ENCODE measurements around the gene BTNL2.

BTNL2 gene

DNA sequence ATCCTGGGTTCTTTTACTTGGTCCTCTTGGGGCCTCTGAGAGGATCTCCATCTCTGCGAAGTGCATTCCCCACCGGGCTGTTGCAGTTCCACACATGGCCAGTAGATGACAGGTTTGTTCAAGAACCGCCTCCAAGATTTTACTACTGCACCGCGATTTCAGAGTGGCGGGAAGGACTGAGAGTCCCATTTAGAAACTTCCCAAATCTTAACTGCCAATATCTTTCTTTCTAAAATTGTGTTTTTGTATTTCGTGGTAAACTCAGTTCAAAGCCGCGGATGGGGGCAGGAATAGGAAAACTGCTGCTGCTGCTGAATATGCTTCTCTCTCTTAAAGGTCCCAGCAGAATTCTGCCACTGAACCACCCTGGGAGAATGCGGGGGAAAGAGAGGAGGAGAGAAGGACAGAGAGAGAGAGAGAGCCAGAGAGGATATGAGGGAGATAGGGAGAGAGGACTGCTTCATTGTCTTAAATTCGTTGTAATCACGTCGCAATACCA, 8.6 kb upstream of the BTNL2 start:
- DNase-seq (ENCODE audit: low spot score): peak; percentile 77

DNA sequence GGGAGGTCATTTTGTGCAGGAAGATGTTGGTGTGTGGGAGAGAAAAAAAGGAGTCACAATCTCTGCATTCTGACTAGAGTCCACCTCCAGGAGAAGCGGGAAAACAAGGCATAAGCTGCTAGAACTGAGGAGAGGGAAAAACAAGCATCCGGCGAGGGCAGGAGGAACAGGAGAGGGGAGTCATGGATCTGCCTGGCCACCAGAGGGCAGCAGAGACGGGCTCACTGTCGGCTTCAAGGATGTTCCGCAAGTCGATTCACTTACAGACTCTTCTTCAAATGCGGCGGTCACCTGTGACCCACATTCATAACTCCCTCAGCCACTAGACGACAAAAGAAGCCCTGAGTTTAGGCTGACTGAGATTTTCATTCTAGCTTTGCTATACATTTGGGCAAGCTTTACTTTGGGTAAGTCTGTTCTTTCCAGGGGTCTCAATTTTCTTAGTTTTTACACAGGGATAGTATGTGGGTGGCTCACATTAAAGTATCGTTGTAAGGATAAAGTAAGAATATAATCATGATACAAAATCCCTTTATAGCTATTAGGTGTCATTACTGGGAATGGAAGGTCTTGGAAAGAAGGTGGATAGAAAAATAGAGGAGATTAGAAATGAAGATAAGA, 6.6 kb upstream of the BTNL2 start:
- DNase-seq (ENCODE audit: low spot score): peak; percentile 86

DNA sequence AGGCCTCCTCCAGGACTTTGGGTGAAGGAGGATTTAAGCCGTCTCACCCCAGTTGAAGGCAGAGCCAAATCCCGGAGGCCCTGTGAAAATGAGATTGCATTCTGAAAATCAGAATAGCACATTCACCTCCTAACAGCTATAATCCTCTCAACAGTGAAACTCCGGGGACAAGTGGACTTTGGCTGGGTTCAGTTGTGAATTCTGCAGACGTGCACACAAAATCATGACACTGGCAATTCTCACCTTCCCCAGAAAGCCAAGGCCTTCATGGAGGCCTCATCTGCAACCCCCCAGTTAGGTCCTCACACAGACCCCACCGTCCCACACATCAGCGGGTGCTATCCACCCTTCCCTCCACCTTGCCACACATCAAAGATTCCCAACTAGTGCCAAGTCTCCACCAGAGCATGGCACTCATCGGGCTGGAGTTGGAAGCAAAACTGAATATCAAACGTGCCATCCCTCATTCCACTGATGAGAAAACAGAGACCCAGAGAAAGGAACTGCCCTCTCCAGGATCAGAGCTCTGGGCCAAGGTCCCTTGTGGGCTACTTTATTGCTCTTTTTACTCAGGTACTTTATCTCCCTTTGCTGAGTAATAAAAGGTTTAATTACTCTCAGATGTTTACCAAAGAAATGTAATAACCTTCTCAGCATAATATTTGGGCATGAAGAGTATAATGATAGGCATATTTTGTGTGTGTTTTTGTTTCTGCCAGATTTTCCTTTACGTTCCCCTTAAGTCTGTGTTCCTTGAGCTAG, 4.8 kb upstream of the BTNL2 start:
- no peak for DNase-seq (ENCODE audit: low spot score)

DNA sequence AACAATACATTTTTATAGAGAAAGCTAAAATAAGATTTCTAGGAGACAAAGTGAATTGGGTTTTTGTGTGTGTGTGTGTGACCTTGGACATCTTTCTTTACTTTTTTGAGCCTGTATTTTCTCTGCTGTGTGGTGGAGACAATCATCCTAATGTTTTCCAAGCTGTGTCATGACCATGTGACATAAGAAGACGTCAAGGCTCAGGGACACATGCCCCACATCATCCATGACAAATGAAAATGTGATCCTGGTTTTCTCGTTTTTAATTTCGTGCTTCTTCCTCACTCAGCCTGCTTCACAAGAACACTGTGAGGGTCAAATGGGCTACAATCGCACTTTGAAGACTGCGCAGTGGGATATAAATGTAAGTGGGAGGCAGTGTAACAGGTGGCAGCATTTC, 3.9 kb upstream of the BTNL2 start:
- no peak for DNase-seq (ENCODE audit: low spot score)

DNA sequence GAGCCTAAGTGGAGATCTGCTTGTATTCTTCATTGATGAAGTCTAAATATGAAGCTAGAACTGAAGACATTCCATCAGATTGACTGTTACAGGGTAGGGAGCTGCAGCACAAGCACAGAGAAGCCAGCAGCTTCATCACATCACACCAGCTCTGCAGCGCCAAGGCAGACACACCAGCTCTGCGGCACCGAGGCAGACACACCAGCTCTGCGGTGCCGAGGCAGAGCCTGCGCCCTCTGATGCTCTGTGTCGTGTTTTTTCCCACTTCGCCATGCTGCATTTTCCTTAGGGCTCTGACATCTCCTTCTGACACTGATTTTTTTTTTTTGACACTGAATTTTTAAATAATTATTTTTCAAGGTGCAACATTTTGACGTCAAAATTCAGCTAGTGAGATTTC, 784 bp downstream of the BTNL2 start:
- DNase-seq (ENCODE audit: low spot score): no peak

DNA sequence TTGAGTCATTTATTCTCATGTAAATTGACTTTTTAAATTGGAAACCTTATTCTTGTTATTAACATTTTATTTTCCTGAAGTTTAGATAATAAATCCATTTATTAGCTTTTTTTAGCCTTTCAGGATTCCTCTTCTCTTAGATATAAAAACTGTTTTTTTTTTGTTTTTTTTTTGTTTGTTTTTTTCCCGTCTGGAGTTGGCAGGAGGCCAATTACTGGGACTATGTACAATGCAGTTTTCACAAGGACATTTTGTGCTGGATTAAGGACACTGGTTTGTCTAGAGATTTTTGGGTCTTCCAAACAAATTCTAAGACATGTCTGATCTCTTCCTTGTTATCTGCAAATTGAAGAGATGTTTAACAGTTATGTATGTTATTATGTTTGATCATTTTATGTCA, 1.3 kb downstream of the BTNL2 start:
- DNase-seq (ENCODE audit: low spot score): no peak

DNA sequence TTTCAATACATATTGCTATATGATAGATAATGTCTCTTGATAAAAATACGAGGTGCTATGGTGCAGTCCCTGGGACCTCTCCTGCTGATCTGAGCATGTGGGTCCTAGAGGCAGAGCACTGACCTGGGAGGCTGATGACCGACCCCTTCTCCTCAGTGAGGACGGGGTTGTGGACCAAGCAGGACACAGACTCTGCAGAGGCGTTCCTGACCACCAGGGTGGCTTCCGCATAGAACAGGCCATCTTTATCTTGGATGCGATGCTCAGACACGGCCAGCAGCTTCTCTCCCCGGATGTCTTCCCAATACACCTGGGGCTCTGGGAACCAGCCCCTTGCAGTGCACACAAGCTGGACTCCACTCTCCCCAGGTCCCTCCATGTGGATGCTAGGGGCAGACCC, 4.2 kb downstream of the BTNL2 start:
- no peak for DNase-seq (ENCODE audit: low spot score)

DNA sequence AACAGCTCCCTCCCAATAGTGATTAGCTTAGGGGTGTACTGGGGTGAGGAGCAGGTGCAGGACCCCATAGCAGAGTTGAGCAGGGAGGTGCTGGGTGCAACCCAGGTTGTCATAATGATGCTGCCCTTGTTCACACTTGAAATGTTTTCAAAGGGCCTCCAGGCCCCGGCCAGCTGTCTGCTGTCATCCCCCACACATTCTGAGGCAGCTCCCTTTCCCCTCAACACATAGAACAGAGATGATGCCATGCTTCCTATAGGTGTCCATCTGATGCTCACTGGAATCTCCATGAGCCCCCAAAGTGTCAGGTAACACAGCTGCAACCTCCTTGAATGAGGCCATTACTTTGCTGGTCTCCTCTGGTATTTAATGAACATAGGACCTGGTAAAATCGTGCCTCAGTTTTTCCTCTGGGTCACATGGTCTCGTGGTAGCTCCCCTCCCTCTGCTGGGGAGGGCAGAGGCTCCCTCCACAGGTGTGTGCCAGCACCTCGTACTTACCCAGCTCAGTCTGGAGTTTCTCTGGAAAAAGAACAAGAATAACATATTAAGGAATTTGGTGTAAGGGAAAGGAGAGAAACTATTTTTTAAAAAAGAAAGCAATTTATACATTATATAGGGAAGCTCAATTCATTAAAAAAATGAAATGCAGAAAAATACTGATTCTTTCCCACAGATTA, 5.6 kb downstream of the BTNL2 start:
- DNase-seq (ENCODE audit: low spot score): no peak

DNA sequence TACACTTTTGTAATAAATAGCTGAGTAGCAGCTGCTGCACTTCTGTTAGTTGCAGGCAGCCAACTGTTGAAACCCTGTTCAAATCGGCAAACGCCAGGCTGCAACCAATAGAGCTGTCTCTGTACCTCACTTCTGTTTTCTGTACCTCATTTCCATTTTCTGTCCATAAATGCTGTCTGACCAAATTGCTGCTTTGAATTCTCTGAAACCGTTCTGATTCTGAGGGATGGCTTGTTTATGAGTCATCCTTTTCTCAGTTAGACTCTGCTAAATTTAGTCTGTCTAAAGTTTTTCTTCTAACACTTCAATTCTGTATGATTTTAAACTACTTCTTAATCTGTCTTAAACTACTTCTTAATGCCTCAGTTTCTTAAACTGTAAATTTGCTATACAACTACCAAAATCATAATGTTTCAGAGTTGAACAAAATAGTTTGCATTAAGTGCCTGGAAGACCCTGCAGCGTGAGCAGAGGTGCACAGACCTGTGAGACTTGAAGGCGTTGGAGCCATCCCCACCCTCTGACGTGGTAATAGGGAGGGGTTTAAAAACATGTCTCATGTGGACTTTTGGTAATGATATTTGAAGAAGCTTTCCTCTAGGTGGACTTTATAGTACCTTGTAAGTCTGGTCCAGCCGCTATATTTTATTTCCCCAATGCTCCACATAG, 9.6 kb downstream of the BTNL2 start:
- DNase-seq (ENCODE audit: low spot score): no peak

DNA sequence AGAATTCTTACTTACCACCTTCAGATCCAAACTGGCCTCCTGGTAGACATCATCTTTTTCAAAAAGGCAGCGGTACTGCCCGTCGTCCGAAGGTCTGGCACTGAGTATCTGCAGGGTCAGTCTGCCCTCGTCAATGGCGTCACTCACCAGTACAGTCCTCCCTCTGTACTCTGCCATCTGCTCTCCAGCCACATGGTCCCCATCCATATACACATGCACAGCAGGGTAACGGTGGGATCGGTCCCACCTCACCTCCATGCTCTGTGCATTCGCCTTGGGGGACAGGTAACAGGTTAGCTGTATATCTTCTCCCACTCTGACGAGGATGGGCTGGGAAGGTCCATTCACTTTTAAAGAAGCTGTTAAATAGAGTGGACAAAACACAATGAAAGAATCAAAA, 11.0 kb downstream of the BTNL2 start:
- no peak for DNase-seq (ENCODE audit: low spot score)

DNA sequence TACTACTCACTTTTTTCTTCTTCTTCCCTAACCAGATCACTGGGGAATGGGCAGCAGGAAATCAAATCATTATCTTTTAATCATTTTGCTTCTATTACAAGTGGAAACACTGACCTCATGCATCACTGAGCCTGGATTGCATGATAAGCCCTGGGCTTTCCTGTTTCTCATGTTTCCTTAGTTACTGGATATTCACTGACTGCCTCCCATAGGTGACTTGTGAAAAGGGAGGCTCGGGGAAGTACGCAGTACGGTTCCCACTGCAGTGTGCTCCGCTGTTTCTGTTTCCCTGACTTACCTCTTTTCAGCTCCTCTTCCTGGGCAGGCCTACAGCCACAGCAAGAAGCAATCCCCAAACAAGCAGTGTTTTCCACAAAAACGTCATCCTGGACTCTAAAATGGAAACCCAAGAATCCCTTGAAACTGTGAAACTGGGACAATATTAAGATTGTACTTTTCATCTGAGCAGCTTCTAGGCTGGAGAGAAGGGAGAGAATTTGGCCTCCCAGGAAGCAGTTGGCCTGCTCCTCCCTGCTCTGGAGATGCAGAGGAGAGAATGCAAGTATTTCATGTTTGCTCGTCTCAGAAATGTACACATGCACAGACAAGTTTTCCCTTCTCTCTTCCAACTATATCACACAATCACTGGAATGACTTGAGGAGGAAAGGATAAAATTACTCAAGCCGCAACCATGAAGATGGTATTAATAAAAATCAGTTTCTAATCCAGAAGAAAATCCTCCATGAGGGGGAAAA, 13.1 kb downstream of the BTNL2 start:
- no peak for DNase-seq (ENCODE audit: low spot score)

DNA sequence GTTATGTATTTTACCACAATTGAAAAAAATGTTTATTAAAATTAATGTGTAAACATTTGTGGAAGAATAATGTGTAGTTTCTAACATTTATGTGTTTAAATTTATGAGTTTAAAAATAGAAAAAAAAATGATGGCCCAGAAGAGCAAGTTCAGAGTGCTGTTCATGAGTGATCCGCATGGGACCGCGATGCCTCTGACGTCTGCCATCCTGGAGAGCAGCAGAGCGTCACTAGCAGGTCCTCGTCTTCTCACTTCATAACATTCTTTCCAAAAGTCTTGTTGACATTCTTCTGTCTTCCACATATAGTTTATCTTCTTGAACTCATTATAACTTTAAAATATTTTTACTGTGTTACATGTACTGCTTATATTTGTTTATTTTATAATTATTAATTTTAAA, 15.5 kb downstream of the BTNL2 start:
- no peak for DNase-seq (ENCODE audit: low spot score)

DNA sequence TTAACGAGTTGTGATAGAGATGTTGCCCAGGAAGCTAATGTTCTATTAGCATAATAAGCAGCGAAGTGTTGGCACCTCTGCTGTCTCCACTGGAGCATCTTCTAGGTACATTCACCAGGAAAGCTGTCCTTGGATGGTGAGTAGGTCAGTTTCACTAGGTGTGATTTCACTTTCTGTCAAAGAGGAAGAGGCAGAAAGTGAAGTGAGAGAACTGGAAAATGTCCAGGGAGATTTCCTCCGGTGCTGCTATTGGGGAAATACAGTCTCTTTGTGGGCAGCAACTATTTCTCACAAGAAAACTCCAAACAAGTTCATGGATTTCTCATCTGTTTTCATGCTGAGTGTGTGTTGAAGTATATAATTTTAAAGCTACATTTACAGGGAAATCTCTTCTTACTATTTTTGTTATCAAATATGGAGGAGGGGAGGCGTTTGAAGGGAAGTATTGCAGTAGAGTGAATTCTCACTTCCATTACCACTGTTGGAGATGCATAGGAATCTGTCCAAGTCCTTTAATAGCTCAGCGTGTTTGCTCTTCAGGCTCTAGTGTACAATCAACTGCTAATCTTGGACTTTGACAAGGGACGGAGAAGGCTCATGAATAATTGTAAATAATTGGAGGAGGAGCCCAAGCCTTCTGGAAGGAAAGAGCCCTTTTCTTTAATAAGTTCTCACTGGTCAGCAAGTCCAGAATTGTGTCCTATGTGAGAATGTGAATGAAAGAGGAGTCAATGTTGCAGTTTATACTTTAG, 19.2 kb downstream of the BTNL2 start:
- no peak for DNase-seq (ENCODE audit: low spot score)

DNA sequence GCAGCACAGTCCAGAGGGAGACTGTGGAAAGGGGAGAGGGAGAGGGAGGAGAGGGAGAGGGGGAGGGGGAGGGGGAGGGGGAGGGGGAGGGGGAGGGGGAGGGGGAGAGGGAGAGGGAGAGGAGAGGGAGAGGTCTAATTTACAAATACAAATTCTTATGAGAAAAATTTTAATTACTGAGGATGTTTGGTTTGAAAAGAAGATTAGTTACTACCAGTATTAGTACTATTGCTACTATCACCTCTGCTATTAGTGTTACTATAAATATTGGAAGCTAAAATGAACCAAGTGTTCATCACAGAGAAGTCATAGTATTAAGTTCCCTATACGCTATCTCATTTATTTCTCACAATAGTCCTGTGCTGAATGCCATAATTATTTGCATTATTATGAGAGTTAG, 20.9 kb downstream of the BTNL2 start:
- DNase-seq (ENCODE audit: low spot score): no peak

DNA sequence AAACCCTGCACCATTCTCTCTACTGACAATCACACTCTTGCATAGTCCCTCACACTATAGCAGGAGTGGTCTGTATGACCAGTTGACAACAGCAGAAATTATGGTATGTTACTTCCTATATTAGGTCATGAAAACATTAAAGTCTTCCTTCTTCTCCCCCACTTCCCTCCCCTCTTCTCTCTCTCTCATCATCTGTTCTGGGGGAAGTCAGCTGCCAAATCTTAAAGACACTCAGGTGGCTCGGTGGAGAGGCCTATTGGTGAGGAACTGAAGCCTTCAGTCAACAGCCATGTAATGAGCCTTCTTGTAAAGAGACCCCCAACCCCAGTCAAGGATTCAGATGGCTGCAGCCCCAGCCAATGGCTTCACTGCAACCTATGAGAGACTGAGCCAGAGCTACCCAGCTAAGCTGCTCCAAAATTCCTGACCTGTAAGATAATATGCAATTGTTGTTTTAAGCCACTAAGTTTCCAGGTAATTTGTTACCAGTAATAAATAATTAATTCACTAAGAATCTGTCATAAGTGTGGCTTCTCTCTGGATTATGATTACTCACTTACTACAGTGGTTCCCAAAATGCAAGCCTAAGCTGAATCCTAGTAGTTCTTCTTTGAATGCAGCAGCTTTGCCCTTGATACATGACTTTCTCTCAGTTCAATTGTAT, 24.1 kb downstream of the BTNL2 start:
- DNase-seq (ENCODE audit: low spot score): no peak

DNA sequence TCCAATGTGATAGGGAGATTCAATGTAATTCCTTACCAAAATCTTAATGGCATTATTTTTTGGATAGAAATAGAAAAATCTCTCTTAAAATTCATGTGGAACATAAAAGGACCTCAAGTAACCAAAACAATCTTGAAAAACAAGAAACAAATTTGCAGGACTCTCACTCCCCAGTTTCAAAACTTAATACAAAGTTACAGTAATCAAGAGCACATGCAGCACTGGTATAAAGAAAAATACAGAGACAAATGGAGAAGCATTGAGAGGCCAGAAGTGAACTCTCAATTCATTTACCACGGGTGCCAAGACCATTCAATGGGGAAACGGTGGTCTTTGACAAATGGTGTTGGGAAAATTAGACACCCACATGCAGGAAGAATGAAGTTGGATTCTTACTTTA, 27.4 kb downstream of the BTNL2 start:
- DNase-seq (ENCODE audit: low spot score): no peak

DNA sequence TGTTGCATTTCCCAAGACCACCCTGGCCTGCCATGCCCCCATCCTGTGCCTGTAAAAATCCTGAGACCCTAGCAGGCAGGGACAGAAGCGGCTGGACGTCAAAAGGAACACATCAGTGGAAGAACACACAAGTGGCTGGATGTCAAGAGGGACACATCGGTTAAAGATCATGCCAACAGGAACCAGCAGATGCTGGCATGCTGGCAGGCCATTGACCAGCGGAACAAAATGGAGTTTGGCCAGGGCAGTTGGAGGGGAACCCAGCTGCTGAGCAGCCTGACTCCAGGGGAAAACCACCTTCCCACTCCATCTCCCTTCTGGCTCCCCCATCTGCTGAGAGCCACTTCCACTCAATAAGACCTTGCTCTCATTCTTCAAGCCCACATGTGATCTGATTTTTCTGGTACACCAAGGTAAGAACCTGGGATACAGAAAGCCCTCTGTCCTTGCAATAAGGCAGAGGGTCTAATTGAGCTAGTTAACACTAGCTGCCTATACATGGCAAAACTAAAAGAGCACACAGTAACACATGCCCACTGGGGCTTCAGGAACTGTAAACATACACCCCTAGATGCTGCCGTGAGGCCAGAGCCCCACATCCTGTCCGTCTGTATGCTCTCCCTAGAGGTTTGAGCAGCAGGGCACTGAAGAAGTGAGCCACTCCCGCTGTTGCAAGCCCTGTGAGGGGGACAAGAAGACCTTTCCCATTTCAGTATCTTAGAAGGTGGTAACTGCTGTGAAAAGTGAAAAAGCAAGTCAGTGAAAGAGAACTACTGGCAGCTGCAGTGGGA, 31.0 kb downstream of the BTNL2 start:
- DNase-seq (ENCODE audit: low spot score): no peak

DNA sequence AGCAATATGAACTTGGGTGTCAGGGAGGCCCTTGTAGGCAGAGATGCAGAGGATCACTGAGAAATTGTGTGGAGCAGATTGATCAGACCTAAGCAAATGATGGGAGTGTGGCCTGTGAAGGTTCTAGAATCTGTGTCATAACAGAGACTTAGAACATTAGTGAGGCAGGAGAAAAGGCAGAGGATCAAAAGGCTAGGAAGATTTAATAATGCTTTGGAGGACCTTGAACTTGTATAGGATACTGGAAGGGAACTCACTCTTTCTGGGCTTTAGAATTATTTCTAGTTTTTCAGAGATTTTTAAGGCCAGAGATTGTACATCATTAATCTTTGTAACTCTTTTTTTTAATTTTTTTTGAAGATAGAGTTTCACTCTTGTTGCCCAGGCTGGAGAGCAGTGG, 35.2 kb downstream of the BTNL2 start, which contains the start of gene TSBP1:
TSS of gene TSBP1 (minus strand) at position 101 of the 400 bp plus-strand sequence. CDS start 197 bp downstream, outside the sequence.
- DNase-seq (ENCODE audit: low spot score): no peak

DNA sequence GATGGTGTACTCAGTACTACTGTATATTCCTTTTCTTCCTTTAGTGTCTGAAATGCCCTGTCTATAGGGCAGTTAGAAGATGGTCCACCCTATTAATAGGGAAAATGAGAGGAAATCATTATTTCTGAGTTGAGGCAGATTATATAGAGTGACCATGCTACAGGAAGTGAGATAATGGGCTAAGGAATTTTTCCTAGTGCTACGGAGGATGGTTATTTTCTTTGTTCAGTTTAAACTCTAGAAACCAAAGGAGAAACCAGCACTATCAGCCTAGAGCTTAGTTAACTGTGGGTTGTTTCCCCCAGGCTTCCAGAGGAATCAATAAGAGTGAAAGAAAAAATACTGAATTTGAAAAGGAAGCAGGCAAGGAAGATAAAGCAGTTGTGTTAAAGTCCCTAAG, 35.8 kb downstream of the BTNL2 start:
- DNase-seq (ENCODE audit: low spot score): no peak

DNA sequence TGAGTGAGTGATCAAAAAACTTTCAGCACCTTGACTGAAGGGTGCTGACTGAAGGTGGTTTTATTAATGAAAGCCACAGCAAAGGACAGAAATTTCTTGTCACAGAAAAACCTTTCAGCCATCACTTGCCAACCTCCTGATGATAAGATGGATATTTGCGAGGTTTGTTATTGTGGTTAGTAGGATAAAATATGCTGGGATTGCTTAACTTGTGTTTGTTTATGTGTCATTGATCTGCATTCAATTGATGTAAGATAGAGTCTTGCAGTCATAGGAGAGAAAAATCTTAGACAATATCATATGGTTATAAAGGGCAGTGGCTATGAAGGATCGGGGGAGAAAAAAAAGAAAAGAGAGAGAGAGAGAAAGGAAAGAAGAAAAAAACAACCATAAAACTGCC, 36.5 kb downstream of the BTNL2 start:
- DNase-seq (ENCODE audit: low spot score): no peak
